Stimulated activated CD8-positive, alpha-beta memory T cell treated with anti-CD3 and anti-CD28 coated beads, Interleukin-12 subunit alpha, Interleukin-12 subunit beta, amount 100 ng/mL, for 1 hour (primary cell): ENCODE results near the gene ACVR2A.

Source experiments
- DNase-seq: peaks from one replicate; pipeline ENCODE4 v3.0.0-alpha.2; 2020; ENCODE audit warnings: low read depth

ACVR2A gene

DNA sequence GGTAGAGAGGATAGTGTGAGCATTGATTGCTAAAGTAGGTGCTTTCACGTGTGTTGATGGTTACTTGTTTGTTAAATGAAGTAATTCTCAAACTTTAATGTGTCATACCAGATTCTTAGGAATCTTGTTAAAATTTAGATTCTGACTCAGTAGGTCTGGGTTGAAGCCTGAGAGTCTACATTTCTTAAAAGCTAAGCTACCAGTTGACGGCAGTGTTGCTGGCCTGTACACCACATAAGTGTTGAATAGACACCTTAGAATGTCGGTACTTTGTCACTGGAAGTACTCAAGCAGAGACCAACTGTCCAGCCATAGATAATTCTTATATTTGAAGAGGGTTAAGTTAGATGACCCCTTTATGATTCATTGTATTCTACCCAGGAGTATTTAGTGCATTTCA lies 79.8 kb downstream of the ACVR2A start:
- DNase-seq, result no peak

GRCh38 chr2:147925886-147926285 lies 81.1 kb downstream of the ACVR2A start:
- no peak for DNase-seq

- no peak for DNase-seq
Measured at GRCh38 chr2:147927053-147927588, 82.3 kb downstream of the ACVR2A start.

DNA sequence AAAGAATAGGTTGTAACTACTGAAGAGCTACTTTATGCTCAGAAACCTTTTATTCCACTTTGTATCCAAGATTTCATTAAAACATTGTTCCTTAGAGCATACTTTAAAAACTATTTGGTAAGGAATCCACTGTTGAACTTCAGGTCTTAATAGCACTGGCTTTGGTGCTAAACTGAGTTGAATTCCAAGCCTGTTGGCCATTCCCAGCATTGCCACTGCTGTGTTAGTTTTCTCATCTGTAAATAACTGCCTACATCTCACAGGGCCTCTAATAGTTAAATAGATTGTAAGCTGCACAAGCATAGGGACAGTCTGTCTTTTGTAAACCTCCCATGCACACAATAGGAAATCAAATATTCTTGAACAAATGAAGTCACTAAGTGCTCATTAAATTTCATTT lies 89.1 kb downstream of the ACVR2A start:
- DNase-seq, result no peak

GRCh38 chr2:147934881-147935620 lies 90.2 kb downstream of the ACVR2A start:
- DNase-seq, result no peak

DNA sequence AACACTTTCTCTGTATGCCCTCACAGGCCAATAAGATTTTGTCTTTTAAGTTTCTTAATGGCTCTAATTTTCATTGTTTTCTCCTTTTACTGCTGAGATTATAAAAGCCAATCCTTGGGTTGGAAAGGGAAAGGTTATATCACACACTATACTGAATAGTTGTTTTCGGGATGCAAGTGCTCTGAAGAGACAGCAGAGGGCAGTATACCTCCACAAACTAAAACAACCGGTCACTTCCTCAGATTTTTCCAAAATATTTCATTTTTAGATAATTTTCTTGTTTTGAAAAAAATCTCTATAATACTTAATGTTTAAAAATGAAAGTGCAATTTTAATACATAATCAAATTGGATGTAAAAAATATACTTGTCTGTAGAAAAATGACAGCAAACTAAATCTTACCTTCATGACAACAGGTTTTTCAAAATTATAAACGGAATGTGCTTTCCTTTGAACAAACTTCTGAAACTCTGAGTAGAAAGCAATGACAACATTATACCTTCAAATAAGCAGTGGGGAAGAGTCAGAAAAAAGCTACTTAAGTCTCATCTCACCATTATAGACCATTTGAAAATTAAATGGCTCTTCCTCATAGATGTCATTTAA lies 93.0 kb downstream of the ACVR2A start:
- no peak for DNase-seq

DNA sequence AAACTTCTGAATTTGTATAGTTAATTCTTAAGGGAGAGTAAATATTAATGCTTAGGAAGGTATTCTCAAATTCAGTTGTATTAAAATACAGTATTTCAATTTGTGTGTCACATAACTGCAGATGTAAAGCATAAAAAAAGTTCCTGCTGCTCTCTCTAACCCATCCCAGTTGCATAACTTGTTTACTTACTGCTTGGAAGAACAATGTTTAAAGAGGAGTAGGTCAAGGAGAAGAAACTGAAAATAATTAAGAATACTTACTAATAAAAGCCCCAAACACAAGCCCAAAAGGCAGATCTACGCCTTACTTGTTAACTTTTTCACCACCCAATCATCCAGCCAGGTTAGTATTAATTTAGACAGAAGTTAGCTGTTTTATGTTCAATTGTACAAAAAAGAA lies 94.5 kb downstream of the ACVR2A start:
- DNase-seq, result no peak

- no peak for DNase-seq
Measured at GRCh38 chr2:147945660-147946059, 100.8 kb downstream of the ACVR2A start.

- DNase-seq, result no peak
Measured at GRCh38 chr2:147952118-147952517, 107.3 kb downstream of the ACVR2A start.

DNA sequence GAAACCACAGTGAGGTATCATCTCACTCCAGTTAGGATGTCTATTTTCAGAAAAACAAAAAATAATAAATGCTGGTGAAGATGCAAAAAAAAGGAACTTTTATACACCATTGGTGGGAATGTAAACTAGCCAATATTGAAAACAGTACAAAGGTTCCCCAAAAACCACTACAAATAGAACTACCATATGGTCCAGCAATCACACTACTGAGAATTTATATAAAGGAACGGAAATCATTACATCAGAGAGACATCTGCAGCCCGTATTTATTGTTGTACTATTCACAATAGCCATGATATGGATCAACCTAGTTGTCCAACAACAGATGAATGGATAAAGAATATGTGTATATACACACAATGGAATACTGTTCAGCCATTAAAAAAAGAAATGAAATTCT lies 123.7 kb downstream of the ACVR2A start:
- DNase-seq, result no peak

- no peak for DNase-seq
Measured at GRCh38 chr2:147976102-147976501, 131.3 kb downstream of the ACVR2A start.

DNA sequence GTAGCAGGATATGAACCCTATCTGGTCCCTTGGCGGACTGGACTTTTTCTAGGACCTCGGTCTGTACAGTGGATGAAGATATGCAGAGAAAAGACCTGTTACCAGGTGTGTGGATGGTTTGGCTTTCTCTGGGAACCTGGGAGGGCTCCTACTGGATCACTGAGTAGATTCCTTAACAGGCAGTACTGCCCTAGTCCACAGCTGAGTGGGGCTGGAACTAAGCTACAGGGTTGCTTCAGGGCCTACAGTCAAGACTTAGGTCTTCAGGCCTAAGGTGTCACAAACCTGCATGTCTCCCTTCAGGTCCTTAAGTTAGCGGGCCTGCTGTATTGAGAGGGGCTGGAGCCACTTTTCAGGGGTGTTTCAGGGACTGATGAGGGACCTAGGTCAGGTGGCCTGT lies 132.8 kb downstream of the ACVR2A start:
- no peak for DNase-seq
